ENCODE results near the gene AWAT2.

DNA sequence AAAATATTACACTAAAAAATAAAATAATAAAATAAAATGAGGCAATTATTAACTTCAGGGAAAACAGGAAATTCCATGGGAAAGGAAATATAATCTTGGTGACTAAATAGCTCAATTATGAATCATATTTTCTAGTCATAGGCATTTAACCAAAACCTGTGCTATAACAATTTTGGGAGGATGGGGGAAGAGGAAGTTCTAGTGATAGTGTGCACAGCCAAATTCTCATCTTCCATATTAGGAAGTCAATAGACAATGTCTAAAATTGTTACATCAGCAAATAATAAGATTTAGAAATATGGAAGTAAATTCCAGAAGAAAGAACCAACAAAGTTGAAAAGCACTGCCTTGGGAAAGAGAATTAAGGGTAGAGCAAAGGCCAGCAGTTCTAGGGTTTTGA lies 2.8 kb downstream of the AWAT2 start:
- TF ChIP-seq, protein P1, sequence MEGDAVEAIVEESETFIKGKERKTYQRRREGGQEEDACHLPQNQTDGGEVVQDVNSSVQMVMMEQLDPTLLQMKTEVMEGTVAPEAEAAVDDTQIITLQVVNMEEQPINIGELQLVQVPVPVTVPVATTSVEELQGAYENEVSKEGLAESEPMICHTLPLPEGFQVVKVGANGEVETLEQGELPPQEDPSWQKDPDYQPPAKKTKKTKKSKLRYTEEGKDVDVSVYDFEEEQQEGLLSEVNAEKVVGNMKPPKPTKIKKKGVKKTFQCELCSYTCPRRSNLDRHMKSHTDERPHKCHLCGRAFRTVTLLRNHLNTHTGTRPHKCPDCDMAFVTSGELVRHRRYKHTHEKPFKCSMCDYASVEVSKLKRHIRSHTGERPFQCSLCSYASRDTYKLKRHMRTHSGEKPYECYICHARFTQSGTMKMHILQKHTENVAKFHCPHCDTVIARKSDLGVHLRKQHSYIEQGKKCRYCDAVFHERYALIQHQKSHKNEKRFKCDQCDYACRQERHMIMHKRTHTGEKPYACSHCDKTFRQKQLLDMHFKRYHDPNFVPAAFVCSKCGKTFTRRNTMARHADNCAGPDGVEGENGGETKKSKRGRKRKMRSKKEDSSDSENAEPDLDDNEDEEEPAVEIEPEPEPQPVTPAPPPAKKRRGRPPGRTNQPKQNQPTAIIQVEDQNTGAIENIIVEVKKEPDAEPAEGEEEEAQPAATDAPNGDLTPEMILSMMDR (IDR thresholded peaks at IDR 0.05), result no peak
- no peak for TF ChIP-seq POLR2A (IDR thresholded peaks at IDR 0.05)
- TF ChIP-seq EP300 (IDR thresholded peaks at IDR 0.05), result no peak

All from ovary (tissue), 3 donors.